Large intestine (tissue), 3 donors: ENCODE measurements around the gene LAMC3. TPM values are rescaled to one million over a fixed set of nuclear protein-coding genes. Genes with fewer than 3 reads are reported as not detected.

ENCODE experiments used
- DNase-seq, 2 donors: peaks; one replicate each; pipeline versions ENCODE4 v3.0.0 to v3.0.0-alpha.2; 2013
- H3K27ac ChIP-seq: one replicate; pipeline ENCODE4 v1.5.1; 2013; ENCODE audit warnings: low read length
- H3K27me3 ChIP-seq: 2 replicates; pipeline ENCODE4 v1.6.1; 2013; ENCODE audit warnings: low read length; ENCODE audit not compliant: control insufficient read depth, insufficient read depth
- H3K36me3 ChIP-seq: 2 replicates; pipeline ENCODE4 v1.6.1; 2013; ENCODE audit warnings: low read length; ENCODE audit not compliant: control insufficient read depth, insufficient read depth
- H3K4me1 ChIP-seq: one replicate; pipeline ENCODE4 v1.6.1; 2013; ENCODE audit warnings: low read length; ENCODE audit not compliant: control insufficient read depth, insufficient read depth
- H3K4me3 ChIP-seq: one replicate; pipeline ENCODE4 v1.5.1; 2013; ENCODE audit warnings: low read length
- H3K9me3 ChIP-seq: one replicate; pipeline ENCODE4 v1.6.1; 2013; ENCODE audit warnings: mild to moderate bottlenecking, low read depth, low read length, moderate library complexity; ENCODE audit not compliant: control insufficient read depth
- WGBS: methylation state at CpG from one replicate; pipeline ENCODE4 v1.1.5; 2013; ENCODE audit warnings: low lambda C conversion rate; ENCODE audit not compliant: insufficient coverage; 5-methylcytosine and 5-hydroxymethylcytosine counted together
- polyA plus RNA-seq: library from polyadenylated mRNA; unstranded; fragments of 120-200 nt; gene quantifications from one replicate; pipeline ENCODE4 v1.2.1, GENCODE V29; 2013

Gene LAMC3
- polyA plus RNA-seq, 1 donor, result 0.66 TPM

DNA sequence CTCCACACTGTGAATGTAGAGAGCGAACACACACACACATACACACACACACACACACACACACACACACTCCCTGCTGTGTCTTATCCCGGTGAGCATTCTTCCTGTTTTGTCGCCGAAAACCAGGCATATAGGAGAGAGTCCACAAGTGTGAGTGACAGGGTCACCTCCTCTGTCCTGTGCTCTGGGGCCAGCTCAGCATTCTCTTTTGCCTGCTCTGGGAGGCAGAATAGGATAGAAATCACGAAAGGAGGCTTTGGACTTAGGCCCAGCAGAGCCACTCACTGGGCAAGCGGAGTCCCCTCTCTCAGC, 3.0 kb downstream of the LAMC3 start:
- H3K9me3 ChIP-seq, result no peaks in the 10 kb centered on the region
- no peaks in the 10 kb centered on the region for H3K36me3 ChIP-seq
- WGBS, result no CpG with 5 or more reads among the region's 6 CpGs
- H3K4me3 ChIP-seq, result no peak overlapping the region
- H3K4me1 ChIP-seq, result no peaks in the 10 kb centered on the region
- peaks cover 50% of the 10 kb centered on the region for H3K27me3 ChIP-seq
- H3K27ac ChIP-seq, result no peak overlapping the region
- no peak for DNase-seq

DNA sequence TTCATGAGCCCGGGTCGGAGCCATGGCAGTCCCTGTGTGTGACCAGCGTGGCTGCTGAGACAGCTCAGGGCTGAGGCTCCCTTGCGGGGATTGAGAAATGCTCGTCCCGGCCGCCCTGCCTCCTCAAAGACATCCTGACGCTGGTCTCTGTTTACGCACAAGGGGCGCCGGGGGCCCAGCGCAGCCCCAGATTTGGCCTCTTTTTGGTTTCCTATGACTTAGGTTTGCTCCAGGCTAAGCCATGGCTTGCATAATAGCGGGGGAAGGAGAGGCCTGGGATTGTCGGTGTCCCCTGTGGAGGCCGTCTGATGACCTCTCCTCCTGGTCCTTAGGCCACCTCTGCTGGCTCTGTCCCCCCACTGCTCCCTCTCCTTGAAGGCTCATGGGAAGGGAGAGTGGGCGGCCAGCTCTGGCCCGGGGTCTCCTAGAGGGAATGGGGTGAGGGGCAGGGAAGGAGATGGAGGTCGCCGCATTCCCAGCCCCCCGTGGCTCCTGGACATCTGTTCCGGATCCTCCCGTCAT, 3.5 kb downstream of the LAMC3 start:
- no peak overlapping the region for H3K4me3 ChIP-seq
- no peaks in the 10 kb centered on the region for H3K36me3 ChIP-seq
- H3K4me1 ChIP-seq, result no peaks in the 10 kb centered on the region
- H3K27me3 ChIP-seq, result peaks cover 54% of the 10 kb centered on the region
- no CpG with 5 or more reads among the region's 22 CpGs for WGBS
- no peaks in the 10 kb centered on the region for H3K9me3 ChIP-seq
- no peak for DNase-seq
- no peak overlapping the region for H3K27ac ChIP-seq

DNA sequence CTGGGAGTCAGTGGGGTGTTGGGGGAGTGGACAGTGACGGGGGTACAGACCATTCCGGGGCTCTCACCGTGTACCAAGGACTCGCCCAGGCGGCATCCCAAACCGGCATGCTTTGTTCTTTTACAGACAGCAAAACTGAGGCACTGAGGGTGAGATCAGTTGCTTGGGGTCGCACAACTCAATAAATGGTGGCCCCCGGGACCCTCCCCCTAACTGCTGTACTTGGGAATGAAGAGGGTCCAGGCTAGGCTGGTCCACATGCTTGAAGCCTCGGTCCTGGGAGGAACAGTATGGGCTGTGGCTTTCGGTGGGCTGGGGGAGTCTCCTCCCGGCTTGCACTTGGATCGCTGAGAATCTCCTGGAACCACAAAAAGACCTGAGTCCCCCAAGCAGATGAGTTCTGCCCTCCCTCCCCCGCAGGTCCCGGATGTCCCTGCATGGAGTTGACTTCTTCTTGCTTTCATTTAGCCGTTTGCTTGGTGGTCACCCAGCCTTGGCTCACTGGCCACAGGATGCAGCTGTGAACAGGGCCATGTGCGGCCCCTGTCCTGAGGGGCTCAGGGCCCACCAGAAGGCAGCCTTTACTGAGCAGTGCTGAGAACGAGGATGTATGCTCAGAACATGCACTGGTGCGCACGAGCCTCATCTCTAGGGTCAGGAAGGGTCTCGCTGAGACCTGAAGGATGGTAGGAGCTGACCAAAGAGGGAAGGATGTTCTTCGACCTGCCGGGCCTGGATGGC, 4.2 kb downstream of the LAMC3 start:
- no peak overlapping the region for H3K4me3 ChIP-seq
- H3K27me3 ChIP-seq, result peaks cover 50% of the 10 kb centered on the region
- WGBS, result no CpG with 5 or more reads among the region's 22 CpGs
- no peaks in the 10 kb centered on the region for H3K9me3 ChIP-seq
- H3K36me3 ChIP-seq, result no peaks in the 10 kb centered on the region
- no peak for DNase-seq
- H3K4me1 ChIP-seq, result no peaks in the 10 kb centered on the region
- H3K27ac ChIP-seq, result no peak overlapping the region

DNA sequence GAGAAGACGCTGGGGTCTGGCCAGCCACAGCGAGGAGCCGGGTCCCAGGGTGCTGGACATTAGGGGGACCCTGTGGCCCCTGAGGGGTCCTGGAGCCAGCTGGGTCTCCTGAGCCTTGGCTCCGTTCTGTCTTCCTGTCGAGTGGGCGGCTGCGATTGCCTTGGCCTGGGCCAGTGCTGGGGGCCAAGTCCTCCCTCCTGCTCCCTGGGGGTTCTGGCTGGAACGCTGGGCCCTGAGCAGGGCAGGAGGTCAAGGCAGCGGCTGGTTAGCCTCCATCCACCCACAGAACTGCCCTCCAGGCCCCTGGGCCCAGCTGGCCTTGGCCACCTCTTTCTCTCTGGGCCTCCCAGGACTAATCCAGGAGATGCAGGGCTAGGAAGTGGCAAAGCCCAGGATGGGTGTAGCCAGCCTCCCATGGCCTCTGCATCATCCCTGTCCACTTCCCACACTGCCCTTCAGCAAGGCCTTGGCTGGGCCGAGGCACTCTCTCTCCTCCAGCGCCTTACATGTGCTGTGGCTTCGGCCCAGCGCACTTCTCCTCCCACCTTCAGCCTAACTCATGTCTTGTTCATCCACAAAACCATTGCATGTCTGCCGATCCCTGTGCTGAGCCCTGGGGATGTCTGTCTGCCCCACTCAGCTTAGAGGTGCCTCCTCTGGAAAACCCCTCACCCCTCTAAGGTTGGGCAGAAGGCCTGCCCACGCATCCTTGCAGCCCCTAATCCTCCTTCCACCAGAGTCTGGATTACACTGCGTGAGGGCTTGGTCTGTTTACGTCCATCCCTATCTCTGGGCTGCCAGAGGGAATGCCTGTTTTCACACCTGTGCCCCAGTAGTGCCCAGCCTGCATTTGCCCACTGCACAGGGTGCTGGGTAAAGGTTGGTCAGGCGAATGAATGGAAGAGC, 5.0 kb downstream of the LAMC3 start:
- WGBS, result 60% methylated on average over 1 of the region's 18 CpGs

DNA sequence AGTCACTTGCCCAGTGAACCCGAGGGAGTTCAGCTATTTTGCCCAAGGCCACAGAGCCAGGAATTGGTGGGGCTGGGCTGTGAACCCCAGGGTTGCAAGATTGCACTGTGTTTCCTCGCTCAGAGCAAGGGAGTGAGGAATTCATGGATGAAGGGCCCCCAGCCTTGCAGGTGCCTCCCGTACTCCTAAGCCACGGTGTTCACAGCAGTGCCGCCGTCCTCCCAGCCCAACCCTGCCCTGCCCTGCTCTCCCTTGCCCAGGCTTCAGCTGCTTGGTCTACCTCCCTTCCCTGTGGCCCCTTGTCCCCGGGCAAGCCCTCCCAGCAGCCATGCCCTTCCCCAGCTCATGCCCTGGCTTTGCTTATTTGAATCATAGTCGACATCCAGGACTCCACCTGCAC, 6.1 kb downstream of the LAMC3 start:
- Histone ChIP-seq H3K4me3 (no peak overlapping the region), H3K27me3 (peaks cover 36% of the 10 kb centered on the region), H3K27ac (no peak overlapping the region), H3K9me3 (no peaks in the 10 kb centered on the region), H3K36me3 (no peaks in the 10 kb centered on the region), H3K4me1 (no peaks in the 10 kb centered on the region)
- DNase-seq, result no peak
- no CpG with 5 or more reads among the region's 8 CpGs for WGBS

More for the DNA sequence above, 5.0 kb downstream of the LAMC3 start:
- Histone ChIP-seq H3K27ac (no peak overlapping the region), H3K4me1 (no peaks in the 10 kb centered on the region), H3K27me3 (peaks cover 45% of the 10 kb centered on the region), H3K36me3 (no peaks in the 10 kb centered on the region), H3K9me3 (no peaks in the 10 kb centered on the region), H3K4me3 (no peak overlapping the region)
- no peak for DNase-seq

DNA sequence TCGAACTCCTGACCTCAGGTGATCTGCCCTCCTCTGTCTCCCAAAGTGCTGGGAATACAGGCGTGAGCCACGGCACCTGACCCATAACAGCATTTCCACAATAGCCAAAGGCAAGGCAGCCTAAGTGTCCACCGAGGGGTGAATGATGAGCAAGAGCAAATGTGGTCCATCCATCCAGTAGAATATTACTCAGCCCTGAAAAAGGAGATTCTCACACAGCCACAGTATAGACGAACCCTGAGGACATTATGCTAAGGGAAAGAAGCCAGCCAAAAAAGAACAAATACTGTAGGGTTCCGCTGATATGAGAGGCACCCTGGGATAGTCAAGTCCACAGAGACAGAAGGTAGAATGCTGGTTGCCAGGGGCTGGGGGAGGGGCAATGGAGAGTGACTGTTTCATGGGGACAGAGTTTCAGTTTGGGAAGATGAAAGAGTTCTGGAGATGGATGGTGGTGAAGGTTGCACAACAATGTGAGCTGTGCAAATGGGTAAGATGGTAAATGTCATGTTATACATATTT, 7.0 kb downstream of the LAMC3 start:
- Histone ChIP-seq H3K27me3 (peaks cover 27% of the 10 kb centered on the region), H3K4me3 (no peak overlapping the region), H3K36me3 (no peaks in the 10 kb centered on the region), H3K27ac (no peak overlapping the region), H3K4me1 (no peaks in the 10 kb centered on the region), H3K9me3 (no peaks in the 10 kb centered on the region)
- no peak for DNase-seq
- WGBS, result no CpG with 5 or more reads among the region's 6 CpGs

DNA sequence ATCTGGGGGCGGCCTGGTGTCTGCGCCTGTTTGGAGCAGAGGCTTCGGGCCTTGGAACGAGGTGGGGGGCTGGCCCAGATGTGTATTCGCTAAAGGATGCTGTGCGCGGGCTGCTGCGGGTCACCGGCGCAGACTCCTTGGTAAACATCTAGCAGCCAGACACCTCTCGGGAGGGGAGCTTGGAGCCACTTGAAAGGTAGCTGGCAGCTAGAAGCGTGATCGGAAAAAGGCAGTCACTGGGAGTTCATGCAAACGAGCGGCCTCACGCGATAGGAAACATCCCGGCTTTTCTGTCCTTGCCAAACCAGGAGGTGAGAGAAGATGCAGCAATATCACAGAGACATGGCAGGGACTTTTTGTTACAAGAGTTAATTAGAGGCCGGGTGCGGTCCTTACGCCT, 8.1 kb downstream of the LAMC3 start:
- H3K9me3 ChIP-seq, result no peaks in the 10 kb centered on the region
- H3K27me3 ChIP-seq, result peaks cover 19% of the 10 kb centered on the region
- DNase-seq, result no peak
- H3K4me1 ChIP-seq, result no peaks in the 10 kb centered on the region
- H3K4me3 ChIP-seq, result no peak overlapping the region
- H3K36me3 ChIP-seq, result no peaks in the 10 kb centered on the region
- H3K27ac ChIP-seq, result no peak overlapping the region
- no CpG with 5 or more reads among the region's 21 CpGs for WGBS

DNA sequence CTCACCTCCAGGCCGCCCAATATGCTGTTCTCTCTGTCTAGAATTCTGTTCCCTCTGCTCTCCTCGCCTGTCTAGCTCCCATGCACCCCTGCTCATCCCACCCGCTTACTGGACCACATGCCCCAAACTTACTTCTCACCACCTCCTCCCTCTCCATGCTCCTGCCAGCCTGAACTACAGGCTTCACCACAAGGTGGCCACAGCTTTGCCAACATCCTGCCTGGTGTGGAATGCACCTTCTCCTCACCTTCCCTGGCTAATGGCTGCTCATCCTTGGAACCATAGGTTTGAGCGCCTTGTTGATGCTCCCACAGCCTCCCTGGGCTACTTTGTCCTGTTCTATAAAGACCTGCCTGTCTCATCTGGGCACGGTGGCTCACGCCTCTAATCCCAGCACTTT, 9.6 kb downstream of the LAMC3 start:
- Histone ChIP-seq H3K4me3 (no peak overlapping the region), H3K4me1 (no peaks in the 10 kb centered on the region), H3K9me3 (no peaks in the 10 kb centered on the region), H3K27me3 (peaks cover 15% of the 10 kb centered on the region), H3K36me3 (no peaks in the 10 kb centered on the region), H3K27ac (no peak overlapping the region)
- DNase-seq, result no peak
- WGBS, result 80% methylated on average over 1 of the region's 6 CpGs

DNA sequence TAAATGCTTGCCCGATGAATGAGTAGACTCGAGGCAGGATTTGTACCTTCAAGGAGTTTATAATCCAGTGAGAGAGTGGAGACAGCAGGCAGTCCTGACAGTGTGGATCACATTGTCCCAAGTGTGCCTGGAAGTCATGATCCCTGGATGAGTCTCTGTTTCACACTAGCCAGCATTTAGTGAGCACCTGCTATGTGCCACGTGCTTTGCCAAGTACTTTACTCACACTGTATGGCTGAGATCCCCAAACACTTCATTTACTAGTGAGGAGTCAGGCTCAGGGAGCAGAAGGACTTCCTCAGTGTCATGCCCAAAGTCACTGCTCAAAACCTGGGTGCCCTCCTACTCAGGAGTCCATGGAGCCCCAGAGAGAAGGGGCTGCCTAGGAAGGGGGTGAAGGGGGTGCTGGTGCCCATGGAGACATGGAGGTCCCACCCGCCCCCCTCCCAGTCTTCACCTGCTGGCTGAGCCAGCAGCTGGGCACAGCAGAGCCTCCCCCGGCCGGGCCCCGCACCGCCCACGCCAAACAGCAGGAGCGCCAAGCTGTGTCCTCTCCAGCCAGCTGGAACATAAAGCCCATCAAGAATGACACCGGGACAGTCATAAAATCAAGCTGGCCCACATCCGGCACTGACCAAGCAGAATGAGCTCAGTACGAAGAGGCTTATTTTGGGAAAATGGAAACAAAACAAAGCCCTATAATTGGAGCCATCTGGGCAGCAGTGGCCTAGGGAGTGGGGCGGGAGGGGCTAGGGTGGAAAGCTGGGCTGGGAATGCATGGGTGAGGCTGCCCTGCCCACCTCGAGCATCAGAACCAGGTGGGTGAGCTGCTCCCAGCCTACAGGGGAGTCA, 10.6 kb downstream of the LAMC3 start:
- Histone ChIP-seq H3K36me3 (no peaks in the 10 kb centered on the region), H3K4me1 (no peaks in the 10 kb centered on the region), H3K9me3 (no peaks in the 10 kb centered on the region), H3K4me3 (no peak overlapping the region), H3K27me3 (peaks cover 15% of the 10 kb centered on the region), H3K27ac (no peak overlapping the region)
- no CpG with 5 or more reads among the region's 15 CpGs for WGBS
- DNase-seq, result no peak

DNA sequence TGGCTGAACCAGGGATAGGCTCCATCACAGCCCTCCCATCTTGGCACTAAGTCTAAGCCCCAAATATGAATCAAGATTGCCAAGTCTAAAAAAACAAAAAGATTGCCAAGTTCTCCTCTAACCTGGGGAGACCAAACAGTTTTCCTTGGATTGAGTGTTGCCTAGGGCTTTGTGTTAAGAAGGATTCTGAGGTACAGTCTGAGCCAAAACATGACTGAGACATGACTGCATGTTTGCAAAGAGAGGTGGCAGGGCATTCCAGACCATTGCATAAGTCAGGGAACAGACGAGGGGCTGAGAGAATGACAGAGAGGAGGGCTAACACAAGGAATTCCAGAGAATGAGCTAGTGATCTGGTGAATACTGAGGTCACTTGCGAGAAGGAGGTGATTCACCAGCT, 11.4 kb downstream of the LAMC3 start:
- no peak for DNase-seq
- Histone ChIP-seq H3K27me3 (peaks cover 15% of the 10 kb centered on the region), H3K27ac (no peak overlapping the region), H3K4me1 (no peaks in the 10 kb centered on the region), H3K36me3 (no peaks in the 10 kb centered on the region), H3K4me3 (no peak overlapping the region), H3K9me3 (no peaks in the 10 kb centered on the region)
- 38% methylated on average over 1 of the region's 2 CpGs for WGBS
